OCI-LY7 (cell line): ENCODE measurements around the gene ADAT1.

Source experiments
- CTCF ChIP-seq: fragments of 200-600 bp; sonication (generic); conservative IDR thresholded peaks from 2 replicates; pipeline ENCODE4 v1.5.1; 2014; ENCODE audit warnings: mild to moderate bottlenecking, antibody characterized with exemption, low read length, moderate library complexity, mixed read lengths
- EZH2phosphoT487 ChIP-seq: fragments of 200-600 bp; sonication (generic); IDR thresholded peaks from 2 replicates; pipeline ENCODE4 v1.6.1; 2018; ENCODE audit warnings: low read depth, borderline replicate concordance, mild to moderate bottlenecking, mixed run types, antibody characterized with exemption, low read length, moderate library complexity, mixed read lengths

- TF ChIP-seq CTCF (no peak), EZH2phosphoT487 (no peak)
Observed at GRCh38 chr16:75628351-75628750, 5.3 kb upstream of the ADAT1 start.
